Chondrocyte (in vitro differentiated cells): Measurements from ENCODE around the gene ANKRD40. TPM values are rescaled to one million over a fixed set of nuclear protein-coding genes. Genes with fewer than 3 reads are reported as not detected.
A peak's percentile ranks its signal among the peaks of the same experiment; 100 is the strongest.
"Not testable (repeated sequence)": the region's sequence is repeated elsewhere in the genome, so short reads cannot be mapped to it uniquely, and the experiment has no call there.

Experiments
- DNase-seq: peaks from one replicate; pipeline ENCODE4 v3.0.0; 2021; ENCODE audit warnings: mixed read lengths, low spot score
- H3K27ac Mint-ChIP-seq: one replicate; pipeline ENCODE4 v1.8.0; 2021; ENCODE audit warnings: mild to moderate bottlenecking, moderate library complexity, mixed read lengths; ENCODE audit not compliant: unreplicated experiment
- H3K27me3 Mint-ChIP-seq: 2 replicates; pipeline ENCODE4 v1.8.0; 2021; ENCODE audit warnings: low read depth, mixed read lengths
- H3K36me3 Mint-ChIP-seq: 2 replicates; pipeline ENCODE4 v1.8.0; 2021; ENCODE audit warnings: low read depth, mixed read lengths
- H3K4me1 Mint-ChIP-seq: 2 replicates; pipeline ENCODE4 v1.8.0; 2021; ENCODE audit warnings: low read depth, mild to moderate bottlenecking, mixed read lengths
- H3K4me3 Mint-ChIP-seq: one replicate; pipeline ENCODE4 v1.8.0; 2021; ENCODE audit warnings: mild to moderate bottlenecking, moderate library complexity, mixed read lengths; ENCODE audit not compliant: unreplicated experiment
- H3K9me3 Mint-ChIP-seq: 2 replicates; pipeline ENCODE4 v1.8.0; 2021; ENCODE audit warnings: low read depth, mixed read lengths
- total RNA-seq: library from RNA; stranded (reverse); gene quantifications from 3 replicates; pipeline ENCODE4 v1.2.1, GENCODE V29; 2021
- TF ChIP-seq, protein P1 (sequence below): fragments of 200-600 bp; sonication (generic); IDR thresholded peaks from 2 replicates; pipeline ENCODE4 v1.5.0; 2021; ENCODE audit warnings: antibody characterized with exemption, mild to moderate bottlenecking, moderate library complexity

Gene ANKRD40
- total RNA-seq, 1 donor from 2014 or later = 36.1 TPM

DNA sequence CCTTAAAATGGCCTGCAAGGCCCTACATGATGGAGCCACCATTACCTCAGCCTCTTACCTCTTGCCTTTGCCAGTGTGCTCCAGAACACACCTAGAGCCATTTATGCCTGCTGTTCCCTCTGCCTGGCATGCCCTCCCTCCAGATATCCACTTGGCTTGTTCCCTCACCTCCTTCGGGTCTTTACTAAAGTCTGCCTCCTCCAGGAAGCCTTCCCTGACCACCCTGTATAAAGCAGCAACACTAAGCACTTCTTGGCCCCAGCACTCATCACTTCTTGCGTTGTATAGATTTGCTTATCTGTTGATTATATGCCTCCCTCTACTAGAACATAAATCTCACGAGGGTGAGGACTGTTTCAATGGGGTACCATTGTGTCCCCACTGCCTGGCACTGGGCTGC, 25.3 kb downstream of the ANKRD40 start:
- TF ChIP-seq, protein P1, sequence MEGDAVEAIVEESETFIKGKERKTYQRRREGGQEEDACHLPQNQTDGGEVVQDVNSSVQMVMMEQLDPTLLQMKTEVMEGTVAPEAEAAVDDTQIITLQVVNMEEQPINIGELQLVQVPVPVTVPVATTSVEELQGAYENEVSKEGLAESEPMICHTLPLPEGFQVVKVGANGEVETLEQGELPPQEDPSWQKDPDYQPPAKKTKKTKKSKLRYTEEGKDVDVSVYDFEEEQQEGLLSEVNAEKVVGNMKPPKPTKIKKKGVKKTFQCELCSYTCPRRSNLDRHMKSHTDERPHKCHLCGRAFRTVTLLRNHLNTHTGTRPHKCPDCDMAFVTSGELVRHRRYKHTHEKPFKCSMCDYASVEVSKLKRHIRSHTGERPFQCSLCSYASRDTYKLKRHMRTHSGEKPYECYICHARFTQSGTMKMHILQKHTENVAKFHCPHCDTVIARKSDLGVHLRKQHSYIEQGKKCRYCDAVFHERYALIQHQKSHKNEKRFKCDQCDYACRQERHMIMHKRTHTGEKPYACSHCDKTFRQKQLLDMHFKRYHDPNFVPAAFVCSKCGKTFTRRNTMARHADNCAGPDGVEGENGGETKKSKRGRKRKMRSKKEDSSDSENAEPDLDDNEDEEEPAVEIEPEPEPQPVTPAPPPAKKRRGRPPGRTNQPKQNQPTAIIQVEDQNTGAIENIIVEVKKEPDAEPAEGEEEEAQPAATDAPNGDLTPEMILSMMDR = no peak

DNA sequence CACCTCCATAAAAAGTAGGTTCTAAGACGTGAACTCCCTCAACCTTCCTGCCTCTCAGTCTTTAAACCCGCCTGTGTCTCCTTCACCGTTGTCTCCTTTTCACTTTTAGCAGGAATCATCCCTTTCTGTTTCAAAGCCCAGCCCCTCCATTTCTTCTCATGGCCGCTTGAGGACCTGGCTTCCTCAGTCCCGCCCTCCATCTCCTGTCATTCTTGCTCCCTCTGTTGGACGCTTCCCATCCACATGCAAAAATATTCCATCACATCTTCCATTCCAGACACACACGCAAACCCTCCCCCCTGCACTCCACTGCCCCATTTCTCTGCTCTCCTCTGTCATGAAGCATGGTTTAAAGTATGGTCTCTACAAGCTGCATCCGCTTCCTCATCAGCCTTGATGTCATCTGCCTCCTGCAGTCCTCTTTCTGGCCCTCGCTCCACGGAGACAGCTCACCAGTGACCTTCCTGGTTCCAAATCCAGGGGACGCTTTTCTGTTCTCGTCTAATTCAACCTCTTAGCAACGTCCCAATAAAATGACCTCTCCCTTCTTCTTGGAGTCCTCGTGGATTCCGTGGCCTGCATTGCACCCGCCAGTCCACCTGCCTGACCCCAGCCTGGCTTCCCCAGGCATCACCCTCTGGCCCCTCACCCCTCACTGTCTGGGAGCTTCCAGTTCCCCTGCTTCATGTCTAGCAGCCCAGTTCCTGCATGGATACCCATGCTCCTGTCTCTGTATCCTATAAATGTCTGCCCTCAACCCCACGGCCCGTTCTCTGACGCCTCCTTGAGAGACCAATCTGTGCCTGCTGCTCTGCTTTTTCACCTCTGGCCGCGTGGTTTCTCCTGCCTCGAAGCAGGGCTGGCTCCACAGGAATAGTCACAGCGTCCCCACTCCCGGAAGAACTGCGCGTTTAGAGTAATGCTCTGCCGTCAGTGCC, 26.2 kb downstream of the ANKRD40 start:
- no peaks in the 10 kb centered on the region for H3K9me3 Mint-ChIP-seq
- no peaks in the 10 kb centered on the region for H3K27me3 Mint-ChIP-seq
- no peaks in the 10 kb centered on the region for H3K36me3 Mint-ChIP-seq
- no peak for DNase-seq
- H3K27ac Mint-ChIP-seq = peak overlapping the region; percentile 10
- H3K4me1 Mint-ChIP-seq = peaks cover 14% of the 10 kb centered on the region
- TF ChIP-seq, protein P1 = peak; percentile 85
- no peak overlapping the region for H3K4me3 Mint-ChIP-seq

More for the DNA sequence above, 25.3 kb downstream of the ANKRD40 start:
- Mint-ChIP-seq H3K27ac (no peak overlapping the region), H3K4me3 (no peak overlapping the region), H3K27me3 (no peaks in the 10 kb centered on the region), H3K36me3 (no peaks in the 10 kb centered on the region), H3K4me1 (peaks cover 19% of the 10 kb centered on the region), H3K9me3 (no peaks in the 10 kb centered on the region)
- no peak for DNase-seq

DNA sequence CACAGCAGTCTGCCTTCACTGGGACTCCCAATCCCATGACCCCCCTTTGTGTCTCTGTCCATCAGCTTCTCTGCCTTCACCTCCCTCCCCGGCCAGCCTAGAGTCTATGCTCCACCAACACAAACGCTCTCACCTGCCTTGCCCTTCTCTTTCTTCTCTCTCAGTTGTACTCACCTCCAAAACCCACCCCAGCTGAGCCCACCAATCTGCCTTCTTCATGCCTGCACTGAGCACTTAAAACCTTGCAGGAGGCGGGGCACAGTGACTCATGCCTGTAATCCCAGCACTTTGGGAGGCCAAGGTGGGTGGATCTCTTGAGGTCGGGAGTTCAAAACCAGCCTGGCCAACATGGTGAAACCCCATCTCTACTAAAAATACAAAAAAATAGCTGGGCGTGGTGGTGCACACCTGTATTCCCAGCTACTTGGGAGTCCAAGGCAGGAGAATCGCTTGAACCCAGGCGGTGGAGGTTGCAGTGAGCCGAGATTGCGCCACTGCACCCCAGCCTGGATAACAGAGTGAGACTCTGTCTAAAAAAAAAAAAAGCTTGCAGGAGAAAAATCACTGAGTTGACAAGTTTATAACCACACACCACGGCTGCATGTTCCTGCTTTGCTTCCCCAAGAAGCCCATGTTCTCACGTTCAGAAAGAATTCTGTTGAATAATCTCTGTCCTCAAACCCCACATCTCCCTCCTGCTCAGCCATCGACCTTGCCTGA, 27.0 kb downstream of the ANKRD40 start:
- H3K27ac Mint-ChIP-seq = peak overlapping the region; percentile 10
- H3K36me3 Mint-ChIP-seq, H3K4me1 Mint-ChIP-seq, H3K9me3 Mint-ChIP-seq, H3K4me3 Mint-ChIP-seq, DNase-seq, H3K27me3 Mint-ChIP-seq: not testable (repeated sequence)

DNA sequence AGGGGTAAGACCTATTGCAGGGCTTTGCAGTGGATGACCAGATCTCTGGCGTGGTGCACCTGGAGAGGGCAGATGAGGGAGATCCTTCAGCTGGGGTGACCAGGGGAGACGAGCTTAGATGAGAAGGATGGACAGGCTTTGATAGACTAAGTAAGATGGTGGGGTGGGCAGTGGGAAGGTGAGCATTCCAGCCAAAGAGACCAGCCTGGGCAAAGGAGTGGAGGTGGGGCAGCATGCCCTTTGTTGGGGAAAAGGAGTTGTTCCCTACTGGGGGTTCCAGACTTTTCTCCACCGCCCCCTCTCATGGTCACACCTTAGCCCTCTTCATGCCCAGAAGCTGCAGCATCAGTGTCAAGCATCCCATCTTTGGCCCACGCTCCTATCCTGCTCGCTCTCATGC, 27.6 kb downstream of the ANKRD40 start:
- Mint-ChIP-seq H3K27me3 (no peaks in the 10 kb centered on the region), H3K36me3 (no peaks in the 10 kb centered on the region), H3K4me1 (peaks cover 9% of the 10 kb centered on the region), H3K27ac (no peak overlapping the region), H3K4me3 (no peak overlapping the region), H3K9me3 (no peaks in the 10 kb centered on the region)
- DNase-seq = no peak
- TF ChIP-seq, protein P1 = no peak

DNA sequence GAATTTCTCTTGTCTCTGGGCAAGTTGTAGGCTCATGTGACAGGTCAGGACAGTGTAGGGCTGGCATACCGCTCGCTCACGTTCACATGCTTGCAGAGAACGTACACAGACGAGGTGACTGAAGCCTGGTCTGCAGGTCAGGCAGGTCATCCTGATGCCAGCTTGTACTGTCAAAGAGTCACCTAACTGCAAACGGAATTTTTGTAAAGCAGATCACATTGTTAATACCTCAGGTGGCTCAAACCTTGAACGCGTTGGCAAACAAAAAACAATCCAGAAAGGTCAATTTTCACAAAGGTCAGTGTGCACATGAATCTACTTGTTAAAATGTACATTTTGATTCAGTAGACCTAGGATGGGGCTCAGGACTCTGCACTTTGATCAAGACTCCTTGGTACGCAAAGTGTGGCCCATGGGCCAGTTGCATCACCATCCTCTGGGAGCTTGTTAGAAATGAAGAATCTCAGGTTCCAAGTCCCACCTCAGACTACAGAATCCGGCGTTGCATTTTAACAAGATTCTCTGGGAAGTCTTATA, 28.6 kb downstream of the ANKRD40 start:
- Mint-ChIP-seq H3K27ac (no peak overlapping the region), H3K4me1 (peaks cover 9% of the 10 kb centered on the region), H3K36me3 (no peaks in the 10 kb centered on the region), H3K27me3 (no peaks in the 10 kb centered on the region), H3K9me3 (no peaks in the 10 kb centered on the region), H3K4me3 (no peak overlapping the region)
- no peak for DNase-seq
- TF ChIP-seq, protein P1 = no peak
